GM18861 (cell line): ENCODE measurements around the gene FXR2.

Experiments
- ATAC-seq: cut with Tn5 transposase; IDR thresholded peaks from one replicate; pipeline ENCODE4 v1.9.1; 2021; ENCODE audit not compliant: unreplicated experiment

FXR2 gene

GRCh38 chr17:7573324-7574080, 41.2 kb downstream of the FXR2 start:
- ATAC-seq: no peak

DNA sequence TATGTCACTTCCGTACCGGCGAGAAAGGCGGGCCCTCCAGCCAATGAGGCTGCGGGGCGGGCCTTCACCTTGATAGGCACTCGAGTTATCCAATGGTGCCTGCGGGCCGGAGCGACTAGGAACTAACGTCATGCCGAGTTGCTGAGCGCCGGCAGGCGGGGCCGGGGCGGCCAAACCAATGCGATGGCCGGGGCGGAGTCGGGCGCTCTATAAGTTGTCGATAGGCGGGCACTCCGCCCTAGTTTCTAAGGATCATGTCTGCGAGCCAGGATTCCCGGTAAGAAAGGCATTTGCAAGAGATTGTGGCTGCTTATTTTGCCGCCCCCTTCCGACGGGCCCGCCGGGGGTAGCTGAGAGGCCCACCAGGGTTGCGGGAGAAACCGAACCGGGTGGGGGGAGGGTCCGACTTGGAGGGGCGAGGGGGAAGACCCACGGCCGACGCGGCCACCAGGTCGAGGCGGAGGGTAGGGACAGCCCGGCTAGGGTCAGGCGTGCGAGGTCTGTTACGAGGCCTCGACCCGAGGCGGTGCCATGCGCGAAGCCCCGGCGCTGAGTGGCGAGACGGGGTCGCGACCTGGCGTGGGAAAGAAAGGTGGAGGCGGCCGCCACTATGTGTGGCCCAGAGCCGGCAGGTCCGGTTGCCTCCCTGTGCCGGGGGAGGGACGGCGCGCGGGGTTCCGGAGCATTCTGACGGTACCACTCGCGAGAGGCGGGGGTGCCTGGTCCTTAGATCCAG, 41.9 kb downstream of the FXR2 start:
- no peak for ATAC-seq

DNA sequence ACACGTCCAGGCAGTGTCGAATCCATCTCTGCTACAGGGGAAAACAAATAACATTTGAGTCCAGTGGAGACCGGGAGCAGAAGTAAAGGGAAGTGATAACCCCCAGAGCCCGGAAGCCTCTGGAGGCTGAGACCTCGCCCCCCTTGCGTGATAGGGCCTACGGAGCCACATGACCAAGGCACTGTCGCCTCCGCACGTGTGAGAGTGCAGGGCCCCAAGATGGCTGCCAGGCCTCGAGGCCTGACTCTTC, 42.4 kb downstream of the FXR2 start:
- peak; percentile 85 for ATAC-seq

GRCh38 chr17:7570351-7570750, 44.3 kb downstream of the FXR2 start:
- no peak for ATAC-seq

DNA sequence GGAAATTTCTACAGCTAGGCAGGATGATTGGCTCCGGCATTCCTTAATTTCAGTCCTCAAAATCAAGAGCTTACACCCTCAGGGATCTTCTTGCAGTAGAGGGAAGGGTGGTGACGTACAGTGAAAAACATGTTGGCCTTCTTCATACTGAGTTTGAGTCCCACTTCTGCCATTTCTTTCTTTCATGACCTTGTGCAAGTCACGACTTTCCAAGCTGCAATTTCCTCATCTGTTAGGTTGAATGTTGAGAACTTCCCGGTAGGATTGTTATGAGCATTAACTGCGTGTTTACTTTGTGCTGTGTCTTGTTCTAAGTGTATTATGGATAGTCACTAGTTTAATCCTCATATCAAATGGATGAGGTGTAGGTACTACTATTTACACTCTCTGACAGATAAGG, 45.1 kb downstream of the FXR2 start:
- no peak for ATAC-seq

DNA sequence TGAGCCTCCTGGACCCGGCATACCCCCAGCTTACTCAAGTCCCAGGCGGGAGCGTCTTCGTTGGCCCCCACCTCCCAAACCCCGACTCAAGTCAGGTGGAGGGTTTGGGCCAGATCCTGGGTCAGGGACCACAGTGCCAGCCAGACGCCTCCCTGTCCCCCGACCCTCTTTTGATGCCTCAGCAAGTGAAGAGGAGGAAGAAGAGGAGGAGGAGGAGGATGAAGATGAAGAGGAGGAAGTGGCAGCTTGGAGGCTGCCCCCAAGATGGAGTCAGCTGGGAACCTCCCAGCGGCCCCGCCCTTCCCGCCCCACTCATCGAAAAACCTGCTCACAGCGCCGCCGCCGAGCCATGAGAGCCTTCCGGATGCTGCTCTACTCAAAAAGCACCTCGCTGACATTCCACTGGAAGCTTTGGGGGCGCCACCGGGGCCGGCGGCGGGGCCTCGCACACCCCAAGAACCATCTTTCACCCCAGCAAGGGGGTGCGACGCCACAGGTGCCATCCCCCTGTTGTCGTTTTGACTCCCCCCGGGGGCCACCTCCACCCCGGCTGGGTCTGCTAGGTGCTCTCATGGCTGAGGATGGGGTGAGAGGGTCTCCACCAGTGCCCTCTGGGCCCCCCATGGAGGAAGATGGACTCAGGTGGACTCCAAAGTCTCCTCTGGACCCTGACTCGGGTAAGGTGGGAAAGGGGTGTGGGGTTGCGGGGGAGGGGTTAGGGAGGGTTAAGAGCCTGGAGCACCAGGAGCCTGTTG, 51.4 kb downstream of the FXR2 start:
- no peak for ATAC-seq

- ATAC-seq: no peak
Measured at GRCh38 chr17:7562208-7562605, 52.5 kb downstream of the FXR2 start.

GRCh38 chr17:7561589-7562207, 53.0 kb downstream of the FXR2 start, which contains the start of gene SENP3:
SENP3 (plus strand) TSS chr17:7561919; CDS start chr17:7563077, 1,158 bp downstream.
- ATAC-seq: peak; percentile 56

DNA sequence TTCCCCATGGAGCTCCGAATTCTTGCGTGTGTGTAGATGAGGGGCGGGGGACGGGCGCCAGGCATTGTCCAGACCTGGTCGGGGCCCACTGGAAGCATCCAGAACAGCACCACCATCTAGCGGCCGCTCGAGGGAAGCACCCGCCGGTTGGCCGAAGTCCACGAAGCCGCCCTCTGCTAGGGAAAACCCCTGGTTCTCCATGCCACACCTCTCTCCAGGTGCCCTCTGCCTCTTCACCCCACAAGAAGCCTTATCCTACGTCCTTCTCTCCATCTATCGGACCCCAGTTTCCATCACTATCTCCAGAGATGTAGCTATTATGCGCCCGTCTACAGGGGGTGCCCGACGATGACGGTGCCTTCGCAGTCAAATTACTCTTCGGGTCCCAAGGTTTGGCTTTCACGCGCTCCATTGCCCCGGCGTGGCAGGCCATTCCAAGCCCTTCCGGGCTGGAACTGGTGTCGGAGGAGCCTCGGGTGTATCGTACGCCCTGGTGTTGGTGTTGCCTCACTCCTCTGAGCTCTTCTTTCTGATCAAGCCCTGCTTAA, 53.6 kb downstream of the FXR2 start:
- ATAC-seq: peak; percentile 34

DNA sequence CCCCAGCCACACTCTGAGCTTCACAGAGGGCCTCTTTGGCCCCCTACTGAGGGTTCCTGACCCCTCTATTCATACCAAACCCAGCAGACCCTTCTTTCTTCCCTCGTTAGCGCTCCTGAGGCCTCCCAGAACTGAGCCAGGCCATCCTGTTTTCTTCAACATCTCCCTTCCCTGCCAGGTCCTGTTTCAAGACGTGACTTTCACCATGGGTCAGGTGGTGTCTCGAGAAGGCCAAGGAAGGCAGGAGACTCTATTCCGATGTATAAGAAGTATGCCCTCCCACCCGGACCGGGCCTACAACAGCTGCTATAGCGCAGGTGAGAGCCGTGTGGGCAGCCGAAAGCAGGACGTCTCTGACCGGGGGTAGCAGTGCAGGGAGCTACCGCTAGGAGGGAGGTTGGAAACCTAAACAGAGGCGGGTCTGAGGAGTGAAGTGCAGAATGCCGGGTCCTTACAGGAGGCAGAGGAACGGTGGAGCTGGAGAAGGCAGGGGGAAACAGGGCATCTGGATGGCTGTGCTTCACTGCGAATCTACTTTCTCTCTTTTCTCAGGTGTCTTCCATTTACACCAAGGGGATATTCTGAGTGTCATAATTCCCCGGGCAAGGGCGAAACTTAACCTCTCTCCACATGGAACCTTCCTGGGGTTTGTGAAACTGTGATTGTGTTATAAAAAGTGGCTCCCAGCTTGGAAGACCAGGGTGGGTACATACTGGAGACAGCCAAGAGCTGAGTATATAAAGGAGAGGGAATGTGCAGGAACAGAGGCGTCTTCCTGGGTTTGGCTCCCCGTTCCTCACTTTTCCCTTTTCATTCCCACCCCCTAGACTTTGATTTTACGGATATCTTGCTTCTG, 54.3 kb downstream of the FXR2 start:
- no peak for ATAC-seq

DNA sequence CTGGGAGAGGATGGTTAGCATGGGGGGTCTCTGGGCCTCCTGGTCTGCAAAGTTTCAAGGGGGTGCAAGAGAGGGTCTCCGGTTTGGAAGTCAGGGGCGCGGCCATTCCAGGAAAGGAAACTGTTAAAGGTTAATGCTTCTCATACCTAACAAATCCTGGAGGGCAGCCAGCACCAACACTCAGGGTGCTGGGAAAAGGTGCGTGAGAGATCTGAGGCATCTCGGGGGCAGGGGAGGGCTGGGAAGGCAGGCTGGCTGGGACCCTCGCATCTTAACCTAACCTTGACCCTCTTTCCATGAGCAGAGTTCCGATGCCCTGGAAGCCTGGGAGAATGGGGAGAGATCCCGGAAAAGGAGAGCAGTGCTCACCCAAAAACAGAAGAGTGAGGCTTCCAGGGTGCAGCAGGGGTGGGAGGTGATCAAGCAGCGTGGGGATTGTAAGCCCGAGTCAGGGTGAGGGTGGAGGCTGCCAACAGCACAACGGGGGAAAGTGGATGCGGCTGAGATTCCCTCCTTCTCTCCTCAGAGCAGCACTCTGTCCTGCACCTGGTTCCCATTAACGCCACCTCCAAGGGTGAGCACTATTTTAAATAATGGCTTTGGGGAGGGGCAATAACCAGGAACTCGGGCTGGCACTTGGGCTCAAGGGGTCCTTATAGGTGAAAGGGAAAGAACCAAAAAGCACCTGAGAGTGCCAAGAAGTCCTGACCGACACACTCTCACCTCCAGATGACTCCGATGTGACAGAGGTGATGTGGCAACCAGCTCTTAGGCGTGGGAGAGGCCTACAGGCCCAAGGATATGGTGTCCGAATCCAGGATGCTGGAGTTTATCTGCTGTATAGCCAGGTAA, 55.2 kb downstream of the FXR2 start:
- ATAC-seq: no peak

DNA sequence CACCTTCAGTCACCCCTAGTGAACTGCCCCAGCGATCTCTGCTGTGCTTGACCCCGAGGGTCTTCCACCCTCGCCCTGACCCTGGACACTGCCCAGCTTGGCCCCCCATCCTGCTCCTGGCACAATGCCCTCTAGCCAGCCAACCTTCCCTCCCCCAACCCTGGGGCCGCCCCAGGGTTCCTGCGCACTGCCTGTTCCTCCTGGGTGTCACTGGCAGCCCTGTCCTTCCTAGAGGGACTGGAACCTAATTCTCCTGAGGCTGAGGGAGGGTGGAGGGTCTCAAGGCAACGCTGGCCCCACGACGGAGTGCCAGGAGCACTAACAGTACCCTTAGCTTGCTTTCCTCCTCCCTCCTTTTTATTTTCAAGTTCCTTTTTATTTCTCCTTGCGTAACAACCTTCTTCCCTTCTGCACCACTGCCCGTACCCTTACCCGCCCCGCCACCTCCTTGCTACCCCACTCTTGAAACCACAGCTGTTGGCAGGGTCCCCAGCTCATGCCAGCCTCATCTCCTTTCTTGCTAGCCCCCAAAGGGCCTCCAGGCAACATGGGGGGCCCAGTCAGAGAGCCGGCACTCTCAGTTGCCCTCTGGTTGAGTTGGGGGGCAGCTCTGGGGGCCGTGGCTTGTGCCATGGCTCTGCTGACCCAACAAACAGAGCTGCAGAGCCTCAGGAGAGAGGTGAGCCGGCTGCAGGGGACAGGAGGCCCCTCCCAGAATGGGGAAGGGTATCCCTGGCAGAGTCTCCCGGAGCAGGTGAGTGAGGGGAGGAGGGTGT, 56.0 kb downstream of the FXR2 start, which contains the start of gene TNFSF13:
TNFSF13 (plus strand) TSS at position 207 of the 776 bp plus-strand sequence; CDS start at position 497, 290 bp downstream.
- ATAC-seq: no peak

DNA sequence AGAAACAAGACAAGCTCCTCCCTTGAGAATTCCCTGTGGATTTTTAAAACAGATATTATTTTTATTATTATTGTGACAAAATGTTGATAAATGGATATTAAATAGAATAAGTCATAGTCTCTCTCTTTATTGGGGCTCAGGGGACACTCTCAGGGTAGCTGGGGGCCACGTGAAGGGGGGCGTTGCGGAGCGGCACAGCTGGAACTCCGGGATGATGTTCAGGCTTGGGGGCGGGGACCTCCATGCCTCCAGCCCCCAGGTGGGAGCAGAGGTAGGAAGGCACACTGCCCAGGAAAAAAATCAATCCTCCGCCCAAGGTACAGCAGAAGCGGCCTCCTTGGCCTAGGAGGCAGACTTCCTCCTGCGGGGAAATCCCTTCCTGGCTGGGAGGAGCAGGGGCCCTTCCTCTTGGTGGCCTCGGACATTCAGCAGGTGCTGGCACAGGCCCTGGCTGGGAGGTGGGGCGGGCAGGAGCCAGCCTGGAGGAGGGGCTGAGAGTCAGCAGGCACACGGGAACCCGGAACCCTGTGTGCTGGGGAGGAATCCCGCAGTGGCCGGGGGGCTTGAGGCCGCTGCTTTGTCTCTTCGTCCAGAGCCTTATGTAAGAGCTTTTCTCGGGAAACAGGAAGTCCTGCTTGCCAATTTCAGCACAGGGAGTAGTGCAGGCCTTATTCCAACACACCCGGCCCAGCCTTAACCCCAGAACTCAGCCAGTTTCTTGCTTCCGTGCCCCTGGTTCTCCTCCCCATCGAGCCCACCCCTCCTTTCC, 56.7 kb downstream of the FXR2 start:
- ATAC-seq: no peak

GRCh38 chr17:7557147-7557764, 57.4 kb downstream of the FXR2 start:
- no peak for ATAC-seq

- ATAC-seq: no peak
Measured at GRCh38 chr17:7556627-7557026, 58.1 kb downstream of the FXR2 start.

- ATAC-seq: no peak
Measured at GRCh38 chr17:7555320-7555948, 59.3 kb downstream of the FXR2 start.

DNA sequence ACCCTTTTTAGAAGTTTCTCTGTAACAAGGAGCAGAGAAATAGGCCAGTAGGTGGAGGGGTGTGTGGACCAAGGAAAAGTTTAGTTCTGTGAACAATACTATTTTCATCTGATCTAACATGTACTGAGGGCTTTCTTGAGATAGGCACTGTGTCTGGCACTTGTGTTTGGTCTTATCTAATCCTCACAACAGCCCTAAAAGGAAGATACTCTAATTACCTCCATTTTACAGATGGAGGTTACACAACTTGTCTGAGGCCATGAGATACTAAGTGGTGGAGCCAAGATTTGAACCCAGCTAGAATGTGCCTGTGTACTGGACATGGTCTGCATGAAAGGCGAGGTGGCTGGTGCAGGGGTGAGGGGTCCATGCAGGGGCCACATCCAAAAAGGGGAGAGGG, 61.3 kb downstream of the FXR2 start:
- no peak for ATAC-seq
